Aorta (tissue), 5 donors: ENCODE results near the gene ALK. TPM values are rescaled to one million over a fixed set of nuclear protein-coding genes. Genes with fewer than 3 reads are reported as not detected.
A peak's percentile ranks its signal among the peaks of the same experiment; 100 is the strongest.

ENCODE experiments used
- ATAC-seq: fragments of 200-7000 bp; cut with Tn5 transposase; one replicate; pipeline ENCODE4 v1.9.1; 2022; ENCODE audit warnings: moderate library complexity; ENCODE audit not compliant: low FRiP score
- DNase-seq, 2 donors: peaks; one replicate each; pipeline ENCODE4 v3.0.0-alpha.2; 2020
- H3K27ac ChIP-seq, 2 donors: one replicate each; pipeline ENCODE4 v1.5.1; 2013; ENCODE audit warnings: low read length in 2 of 2, mild to moderate bottlenecking in 2 of 2, moderate library complexity in 2 of 2, control low read depth in 1 of 2, inconsistent platforms in 1 of 2, low read depth in 1 of 2
- H3K27me3 ChIP-seq, 2 donors: one replicate each; pipeline ENCODE4 v1.6.1; 2013; ENCODE audit warnings: control low read depth in 1 of 2, low read length in 1 of 2, mild to moderate bottlenecking in 1 of 2, moderate library complexity in 1 of 2; ENCODE audit not compliant: insufficient read depth in 2 of 2, control insufficient read depth in 1 of 2
- H3K36me3 ChIP-seq, 2 donors: one replicate each; pipeline ENCODE4 v1.6.1; 2013; ENCODE audit warnings: control low read depth in 1 of 2, low read length in 1 of 2, mild to moderate bottlenecking in 1 of 2; ENCODE audit not compliant: insufficient read depth in 2 of 2, control insufficient read depth in 1 of 2
- H3K4me1 ChIP-seq, 2 donors: one replicate each; pipeline ENCODE4 v1.6.1; 2013; ENCODE audit warnings: low read length in 2 of 2, control low read depth in 1 of 2, mild to moderate bottlenecking in 1 of 2, moderate library complexity in 1 of 2; ENCODE audit not compliant: insufficient read depth in 2 of 2, control insufficient read depth in 1 of 2
- H3K4me3 ChIP-seq, 2 donors: one replicate each; pipeline ENCODE4 v1.5.1; 2013; ENCODE audit warnings: low read length in 2 of 2, control low read depth in 1 of 2, mild to moderate bottlenecking in 1 of 2
- H3K9me3 ChIP-seq: one replicate; pipeline ENCODE4 v1.6.1; 2013; ENCODE audit warnings: mild to moderate bottlenecking, low read length; ENCODE audit not compliant: control insufficient read depth
- WGBS, 2 donors: extraction: QIAGEN DNeasy Blood & Tissue Kit; methylation state at CpG; one replicate each; pipeline ENCODE4 v1.1.7; 2013; 5-methylcytosine and 5-hydroxymethylcytosine counted together
- intact Hi-C, 2 donors: fragments of 100-400 bp; cut with DNase I; formaldehyde crosslinking; loops; one replicate each; pipeline versions ENCODE4 v1.14.2 to v1.15.0; 2022
- polyA plus RNA-seq, 2 donors: library from polyadenylated mRNA; stranded (reverse); fragments of 200-250 nt; gene quantifications; one replicate each; pipeline ENCODE4 v1.2.3, GENCODE V29; 2013
- total RNA-seq, 2 donors: library from RNA; stranded (reverse); fragmentation: NEBNext Ultra II Directional; extraction: Animal tissue kit (Norgen Biotek cat#: 25700); gene quantifications; one replicate each; pipeline ENCODE4 v1.2.1, GENCODE V29; 2021
- donor health status: healthy with polysubstance abuse.
- donor health status: Bipolar disorder and iron deficiency.
- donor health status: DM: no; HTN: no; CAD: no.
- donor health status: DM: no; HTN: no; CAD: no.
- donor health status: DM: yes; HTN: yes; CAD: no.

ALK gene
- total and polyA plus RNA-seq, 4 donors: 0.13 to 0.30 TPM; not detected in 2

- no peaks in the 10 kb centered on the region for H3K36me3 ChIP-seq
- H3K9me3 ChIP-seq: peaks cover 4% of the 10 kb centered on the region
- no peak overlapping the region for H3K4me3 ChIP-seq
- intact Hi-C loops: no loop called here
- H3K4me1 ChIP-seq: no peaks in the 10 kb centered on the region
- peaks cover 0 to 2% of the 10 kb centered on the region in 2 donors for H3K27me3 ChIP-seq
- no peak for DNase-seq
- WGBS, 2 donors: 68 to 72% methylated on average over 5 of the region's 5 CpGs
- no peak for ATAC-seq
- H3K27ac ChIP-seq: no peak overlapping the region
Observed at GRCh38 chr2:29946505-29946904, 25.1 kb upstream of the ALK start.

DNA sequence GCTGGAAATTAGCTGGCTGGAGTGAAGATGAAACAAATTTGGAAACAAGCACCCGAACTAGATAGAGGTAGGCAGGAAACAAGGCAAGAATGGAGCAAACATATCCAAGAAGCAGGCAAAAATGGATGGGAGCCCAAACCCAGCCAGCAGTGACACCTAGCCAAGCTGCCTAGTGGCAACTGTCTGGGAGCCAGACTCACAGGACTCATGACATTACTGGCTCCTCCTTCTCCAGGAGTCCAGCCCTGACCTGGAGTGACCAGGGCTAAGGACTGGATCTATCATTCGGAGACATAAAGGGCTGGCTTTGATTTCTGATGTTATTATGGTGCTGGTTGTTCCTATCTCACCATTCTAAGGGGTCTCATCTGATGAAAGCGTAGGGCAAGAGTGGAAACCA is 21.3 kb upstream of the ALK start:
- no peak for DNase-seq

GRCh38 chr2:29940706-29941105 is 19.3 kb upstream of the ALK start:
- ATAC-seq: peak; percentile 73
- intact Hi-C loops: no loop called here

More for the DNA sequence above, 21.3 kb upstream of the ALK start:
- no peak for ATAC-seq
- intact Hi-C loops: no loop called here
- Histone ChIP-seq H3K27ac (no peak overlapping the region), H3K4me1 (no peaks in the 10 kb centered on the region), H3K4me3 (no peak overlapping the region), H3K9me3 (peaks cover 4% of the 10 kb centered on the region), H3K36me3 (no peaks in the 10 kb centered on the region), H3K27me3 (no peaks in the 10 kb centered on the region)
- WGBS, 2 donors: 64 to 75% methylated on average over 3 of the region's 3 CpGs

GRCh38 chr2:29936020-29936419 is 14.6 kb upstream of the ALK start:
- Histone ChIP-seq H3K4me1 (no peaks in the 10 kb centered on the region), H3K27ac (no peak overlapping the region), H3K4me3 (no peak overlapping the region), H3K9me3 (no peaks in the 10 kb centered on the region), H3K27me3 (no peaks in the 10 kb centered on the region), H3K36me3 (no peaks in the 10 kb centered on the region)
- no peak for ATAC-seq
- WGBS, 2 donors: 58 to 61% methylated on average over 8 of the region's 8 CpGs
- no peak for DNase-seq
- intact Hi-C loops: no loop called here

More at GRCh38 chr2:29940706-29941105, 19.3 kb upstream of the ALK start:
- no peak overlapping the region for H3K27ac ChIP-seq
- H3K36me3 ChIP-seq: no peaks in the 10 kb centered on the region
- no peak overlapping the region for H3K4me3 ChIP-seq
- no peaks in the 10 kb centered on the region for H3K4me1 ChIP-seq
- WGBS, 2 donors: 21 to 34% methylated on average over 5 of the region's 5 CpGs
- no peaks in the 10 kb centered on the region for H3K27me3 ChIP-seq
- no peak for DNase-seq
- H3K9me3 ChIP-seq: peaks cover 2% of the 10 kb centered on the region

GRCh38 chr2:29931818-29932217 is 10.4 kb upstream of the ALK start:
- Histone ChIP-seq H3K36me3 (no peaks in the 10 kb centered on the region), H3K4me1 (no peaks in the 10 kb centered on the region), H3K9me3 (no peaks in the 10 kb centered on the region), H3K4me3 (no peak overlapping the region), H3K27me3 (peaks cover 0 to 2% of the 10 kb centered on the region in 2 donors), H3K27ac (no peak overlapping the region)
- no peak for DNase-seq
- no peak for ATAC-seq
- intact Hi-C loops: no loop called here
- 0 to 30% methylated on average over 1 of the region's 1 CpG for WGBS, 2 donors

DNA sequence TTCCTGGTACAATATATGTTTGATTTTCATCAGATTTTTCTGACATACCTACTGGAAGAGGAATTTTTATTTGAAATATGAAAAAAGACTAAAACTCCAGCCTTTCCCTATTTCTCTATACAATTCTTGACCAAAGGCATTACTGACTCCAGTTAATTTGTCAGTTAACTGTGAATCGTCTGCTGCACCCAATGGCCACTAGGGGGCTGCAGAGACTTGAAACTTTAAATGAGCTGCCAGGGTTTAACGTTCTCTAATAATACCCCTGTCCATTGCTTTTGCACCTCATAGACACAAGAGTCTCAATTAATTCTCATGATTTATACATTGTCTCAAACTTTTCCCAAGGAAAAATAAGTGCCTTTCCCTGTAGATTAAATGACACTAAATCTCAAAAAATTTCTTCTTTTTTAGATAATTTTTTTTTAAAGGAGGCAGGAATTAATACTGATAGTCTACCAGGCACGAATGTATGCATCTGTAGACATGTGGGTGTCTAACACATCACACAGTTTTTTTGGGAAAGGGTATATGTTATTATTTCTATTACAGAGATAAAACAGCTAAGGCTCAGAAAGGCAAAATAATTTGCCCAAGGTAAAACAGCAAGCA is 1.8 kb upstream of the ALK start:
- ATAC-seq (no peak), DNase-seq (peak in 1 of 2 donors; percentile 56)
- H3K27ac ChIP-seq: no peak overlapping the region
- H3K4me3 ChIP-seq: no peak overlapping the region
- H3K27me3 ChIP-seq: peaks cover 3 to 5% of the 10 kb centered on the region in 2 donors
- no peaks in the 10 kb centered on the region for H3K36me3 ChIP-seq
- intact Hi-C loops: no loop called here
- 25% methylated on average over 3 of the region's 3 CpGs for WGBS, 2 donors
- no peaks in the 10 kb centered on the region for H3K9me3 ChIP-seq
- no peaks in the 10 kb centered on the region for H3K4me1 ChIP-seq

DNA sequence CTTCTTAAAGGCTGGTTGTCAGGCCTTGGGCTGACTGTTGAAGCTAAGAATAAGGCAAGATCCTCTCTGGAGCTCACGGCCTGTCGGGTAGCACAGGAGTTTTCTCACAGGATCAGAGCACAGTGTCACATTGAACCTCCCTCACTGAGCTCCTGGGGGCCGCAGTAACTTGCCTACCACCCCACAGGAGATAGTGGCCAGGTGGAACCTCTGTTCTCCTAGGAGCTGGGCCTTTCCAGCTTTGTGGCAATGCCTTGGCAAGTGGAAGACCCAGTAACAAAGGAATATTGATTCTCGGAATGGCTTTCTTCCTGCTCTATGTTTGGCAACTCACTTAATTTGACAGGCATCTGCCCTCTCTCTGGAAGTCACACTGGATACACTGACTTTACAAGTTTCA is 1.2 kb upstream of the ALK start:
- ATAC-seq (no peak), DNase-seq (no peak)
- no peaks in the 10 kb centered on the region for H3K36me3 ChIP-seq
- intact Hi-C loops: no loop called here
- H3K27ac ChIP-seq: no peak overlapping the region
- H3K4me3 ChIP-seq: no peak overlapping the region
- 75 to 80% methylated on average over 4 of the region's 4 CpGs for WGBS, 2 donors
- H3K4me1 ChIP-seq: no peaks in the 10 kb centered on the region
- H3K9me3 ChIP-seq: no peaks in the 10 kb centered on the region
- H3K27me3 ChIP-seq: peaks cover 3% of the 10 kb centered on the region in 2 donors

- DNase-seq: peak in 1 of 2 donors; percentile 73
- WGBS, 2 donors: 2% methylated on average over 64 to 71 of the region's 71 CpGs
- Histone ChIP-seq H3K4me3 (peak overlapping the region in 1 of 2 donors; percentile 8), H3K27ac (no peak overlapping the region), H3K27me3 (peaks cover 0 to 3% of the 10 kb centered on the region in 2 donors), H3K9me3 (no peaks in the 10 kb centered on the region), H3K36me3 (no peaks in the 10 kb centered on the region), H3K4me1 (no peaks in the 10 kb centered on the region)
- peak; percentile 9 for ATAC-seq
- intact Hi-C loops: no loop called here
Observed at GRCh38 chr2:29920631-29921559, 491 bp downstream of the ALK start.
